NCI-H128 (cell line): ENCODE measurements around the gene P4HA2.

Source experiments
- DNase-seq: peaks from one replicate; lab custom pipeline; 2025; ENCODE audit not compliant: unreplicated experiment; lab: John Stamatoyannopoulos, UW

Gene P4HA2

DNA sequence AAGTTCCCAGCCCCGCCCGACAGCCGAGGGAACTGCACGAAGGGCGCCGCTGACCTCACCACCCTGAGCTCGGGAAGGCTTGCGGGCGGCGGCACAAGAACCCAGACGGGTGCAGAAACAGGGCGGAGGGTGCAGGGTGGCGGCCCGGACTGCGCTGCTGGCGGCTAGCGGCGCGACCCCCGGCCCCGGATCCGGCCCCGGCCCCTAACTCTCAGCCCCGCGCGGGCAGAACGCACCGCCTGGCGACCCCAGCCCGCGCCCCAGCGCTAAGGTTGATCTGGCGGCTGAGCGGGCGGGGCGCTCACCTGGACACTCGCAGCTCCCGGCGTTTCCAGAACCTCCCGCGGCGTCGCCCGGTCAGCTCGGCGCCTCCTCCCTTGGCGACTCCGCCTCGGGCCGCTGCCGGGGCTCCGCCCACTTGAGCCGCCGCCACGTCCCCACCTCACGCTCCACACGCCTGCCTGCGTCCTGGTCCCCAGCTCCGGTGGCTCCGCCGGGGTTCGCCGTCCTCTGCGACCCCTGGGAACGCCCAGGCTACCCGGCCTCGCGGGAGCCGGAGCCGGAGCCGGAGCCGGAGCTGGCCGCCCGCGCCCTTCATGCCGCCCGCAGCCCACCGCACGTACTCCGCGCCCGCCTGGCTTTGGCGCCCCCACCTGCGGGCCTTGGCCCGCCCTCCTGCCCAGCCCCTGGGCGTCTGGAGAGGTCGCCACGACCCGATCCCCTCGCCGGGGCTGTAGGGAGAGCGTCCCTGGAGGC is at the start of gene P4HA2:
P4HA2 (minus strand) TSS at position 369 of the 756 bp plus-strand sequence. CDS start 9,227 bp downstream, outside the sequence.
- DNase-seq: peak; percentile 35

DNA sequence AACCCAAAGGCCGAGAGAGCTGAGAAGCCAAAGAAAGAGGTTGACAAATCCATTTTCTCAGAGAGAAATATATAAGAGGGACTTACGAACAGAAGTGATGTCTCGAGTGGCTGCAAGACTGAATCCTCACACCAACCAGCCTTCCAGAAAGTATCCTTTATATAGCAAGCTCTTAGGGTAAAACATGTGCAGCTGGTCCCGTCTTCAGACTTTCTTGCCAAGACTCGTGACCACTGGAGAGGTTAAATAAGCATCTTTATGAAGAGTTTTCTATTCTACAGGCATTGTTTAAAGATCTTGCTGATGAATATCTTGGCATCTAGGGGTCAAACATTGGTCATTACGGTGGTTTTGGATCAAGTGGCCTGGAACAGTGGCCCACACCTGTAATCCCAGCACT is 49.6 kb upstream of the P4HA2 start:
- DNase-seq: no peak

DNA sequence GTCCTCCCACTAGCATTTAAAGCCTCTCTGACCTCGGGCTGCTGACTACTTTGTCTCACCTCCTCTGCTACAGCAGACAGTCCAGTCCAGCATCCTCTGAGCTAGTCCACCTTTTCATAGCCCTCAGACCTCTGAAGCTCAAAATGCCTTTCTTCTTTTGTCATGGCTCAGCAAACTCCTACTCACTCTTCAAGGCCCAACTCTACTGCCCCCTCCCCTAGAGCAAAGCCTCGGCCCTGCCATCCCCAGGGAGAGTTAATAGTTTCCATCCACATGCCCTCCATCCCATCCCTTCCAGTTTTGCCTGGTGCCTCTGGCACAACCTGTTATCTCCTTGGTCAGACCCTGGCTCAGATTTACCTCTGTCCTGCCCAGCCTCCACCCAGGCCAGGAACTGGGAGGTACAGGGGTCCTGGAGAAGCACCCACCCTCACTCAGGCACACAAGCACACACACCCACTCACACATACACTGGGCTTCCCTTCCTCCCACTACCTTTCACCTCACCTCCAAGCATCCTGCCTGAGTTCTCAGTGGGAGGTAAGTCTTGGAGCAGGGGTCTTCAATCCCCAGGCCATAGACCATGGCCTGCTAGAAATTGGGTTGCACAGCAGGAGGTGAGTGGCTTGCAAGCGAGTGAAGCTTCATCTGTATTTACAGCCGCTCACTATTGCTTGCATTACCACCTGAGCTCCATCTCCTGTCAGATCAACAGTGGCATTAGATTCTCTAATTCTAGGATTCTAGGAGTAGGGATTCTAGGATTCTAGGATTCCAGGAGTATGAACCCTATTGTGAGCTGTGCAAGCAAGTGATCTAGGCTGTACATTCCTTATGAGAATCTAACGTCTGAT is 47.9 kb upstream of the P4HA2 start:
- DNase-seq: no peak

DNA sequence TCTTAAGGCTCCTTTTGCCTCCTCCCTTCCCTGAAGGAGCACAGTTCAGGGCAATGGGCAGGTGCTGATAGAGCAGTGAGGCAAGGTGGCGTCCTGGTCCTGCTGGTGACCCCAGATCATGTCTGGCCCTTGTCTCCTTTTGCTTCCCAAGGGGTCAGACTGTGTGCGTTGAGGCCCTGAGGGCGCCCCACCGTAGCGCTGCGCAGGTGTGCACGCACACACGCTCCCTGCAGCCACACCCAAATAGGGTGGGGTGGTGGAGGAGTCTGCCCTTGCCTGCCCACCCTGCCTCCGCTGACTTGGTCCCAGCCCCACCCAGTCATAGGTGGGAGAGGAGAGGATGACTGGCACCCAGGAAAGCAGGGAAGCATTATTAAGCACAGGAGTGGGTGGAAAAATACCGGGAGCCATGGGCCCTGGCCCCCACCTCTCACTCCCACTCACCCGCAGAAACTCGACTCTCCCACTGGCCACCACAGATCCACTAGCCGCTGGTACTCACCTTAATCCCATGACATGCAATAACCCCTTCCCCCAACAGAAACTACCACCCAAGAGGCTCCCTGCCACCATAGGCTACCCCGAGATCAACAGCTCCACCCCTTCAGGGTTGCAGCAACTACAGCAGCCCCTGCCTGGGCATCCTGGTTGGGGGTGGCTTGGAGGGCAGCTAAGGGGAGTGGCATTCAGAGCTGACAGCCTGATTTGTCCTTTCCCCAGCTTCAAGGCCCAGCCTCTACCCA is 46.6 kb upstream of the P4HA2 start:
- DNase-seq: no peak

DNA sequence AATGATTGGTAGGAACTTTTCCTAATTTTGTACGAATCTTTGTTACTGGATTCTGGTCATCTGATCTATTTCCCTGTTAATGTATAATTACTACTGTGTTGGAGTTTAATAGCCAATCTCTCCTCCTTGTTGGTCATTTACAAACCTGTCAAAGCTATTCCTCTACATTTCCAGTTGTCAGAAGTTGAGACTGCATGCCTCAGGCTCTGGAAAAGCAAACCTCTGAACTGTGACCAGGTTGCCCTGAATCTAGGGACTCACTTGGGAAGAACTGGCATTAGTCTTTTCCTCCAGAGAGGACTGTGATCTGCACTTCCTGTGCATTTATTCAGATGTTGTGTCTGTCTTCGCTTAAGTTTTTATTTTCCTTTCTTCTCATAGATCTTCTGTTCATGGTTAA is 46.0 kb upstream of the P4HA2 start:
- no peak for DNase-seq

DNA sequence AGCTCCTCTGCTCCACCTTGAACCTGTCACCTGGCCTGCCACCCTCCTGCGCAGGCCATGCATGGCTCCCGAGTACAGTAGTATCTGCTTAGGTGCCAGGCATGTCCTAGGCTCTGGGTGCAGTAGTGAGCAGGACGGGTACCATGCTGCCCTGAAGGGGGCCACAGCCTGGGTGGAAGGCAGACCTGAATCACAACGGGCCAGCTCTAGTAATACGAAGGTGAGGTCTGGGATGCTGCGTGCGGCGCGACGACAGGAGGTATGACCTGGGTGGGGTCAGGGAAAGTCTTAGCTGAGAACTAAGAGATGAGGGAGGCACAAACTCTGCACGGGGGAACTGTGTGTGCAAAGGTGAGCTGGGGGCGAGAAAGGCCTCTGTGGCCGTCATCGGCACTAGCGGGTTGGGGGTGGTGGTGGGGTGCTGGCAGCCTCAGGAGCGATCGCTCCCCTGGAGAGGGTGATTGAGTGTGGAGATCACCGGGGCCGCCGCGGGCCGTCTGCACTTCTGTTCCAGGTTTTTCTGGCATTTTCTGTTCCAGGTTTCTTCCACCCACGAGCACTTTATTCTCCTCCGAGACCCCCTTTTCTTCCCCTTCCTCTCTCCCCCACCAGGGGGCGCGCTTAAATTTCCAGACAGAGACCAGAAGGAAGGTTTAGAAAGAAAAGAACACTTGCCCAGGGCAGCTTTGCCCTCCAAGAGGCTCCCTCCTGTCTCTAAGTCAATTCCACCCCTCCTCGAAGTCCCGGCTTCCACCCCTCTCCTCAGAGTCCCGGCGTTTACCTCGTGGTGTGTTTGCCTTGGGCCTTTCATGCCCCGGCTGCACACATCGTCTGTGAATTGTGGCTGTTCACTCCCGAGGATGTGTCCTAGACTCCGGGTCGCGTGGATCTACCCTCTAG is 44.9 kb upstream of the P4HA2 start:
- DNase-seq: peak; percentile 12

DNA sequence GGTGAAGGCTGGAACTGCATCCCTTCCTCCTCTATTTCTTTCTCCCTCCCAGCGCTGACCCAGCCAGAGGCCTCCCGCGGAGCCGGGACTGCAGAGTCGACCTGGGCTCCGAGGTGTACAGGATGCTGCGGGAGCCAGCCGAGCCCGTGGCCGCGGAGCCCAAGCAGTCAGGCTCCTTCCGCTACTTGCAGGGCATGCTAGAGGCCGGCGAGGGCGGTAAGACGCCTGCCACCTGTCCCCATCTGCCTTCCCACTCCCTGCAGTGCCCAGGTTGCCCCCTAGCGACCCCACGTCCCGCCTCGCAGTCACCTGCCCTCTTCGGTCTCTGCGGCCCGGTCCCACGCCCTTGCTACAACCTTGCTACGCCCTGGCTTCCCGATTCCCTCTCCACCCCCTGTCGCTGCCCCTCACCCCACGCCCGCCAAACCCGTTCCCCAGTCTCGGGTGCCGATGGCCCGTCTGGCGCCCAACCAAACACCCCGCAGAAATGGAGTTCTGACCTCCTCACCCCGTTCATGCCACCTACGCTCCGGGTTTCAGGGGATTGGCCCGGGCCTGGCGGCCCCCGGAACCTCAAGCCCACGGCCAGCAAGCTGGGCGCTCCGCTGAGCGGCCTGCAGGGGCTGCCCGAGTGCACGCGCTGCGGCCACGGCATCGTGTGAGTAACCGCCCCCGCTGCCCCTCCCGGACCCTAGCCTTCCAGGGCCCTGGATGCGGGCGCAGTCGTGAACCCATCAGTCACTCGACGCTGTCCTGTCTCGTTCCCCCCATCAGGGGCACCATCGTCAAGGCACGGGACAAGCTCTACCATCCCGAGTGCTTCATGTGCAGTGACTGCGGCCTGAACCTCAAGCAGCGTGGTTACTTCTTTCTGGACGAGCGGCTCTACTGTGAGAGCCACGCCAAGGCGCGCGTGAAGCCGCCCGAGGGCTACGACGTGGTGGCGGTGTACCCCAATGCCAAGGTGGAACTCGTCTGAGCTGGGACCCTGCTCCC is 43.9 kb upstream of the P4HA2 start:
- DNase-seq: no peak

DNA sequence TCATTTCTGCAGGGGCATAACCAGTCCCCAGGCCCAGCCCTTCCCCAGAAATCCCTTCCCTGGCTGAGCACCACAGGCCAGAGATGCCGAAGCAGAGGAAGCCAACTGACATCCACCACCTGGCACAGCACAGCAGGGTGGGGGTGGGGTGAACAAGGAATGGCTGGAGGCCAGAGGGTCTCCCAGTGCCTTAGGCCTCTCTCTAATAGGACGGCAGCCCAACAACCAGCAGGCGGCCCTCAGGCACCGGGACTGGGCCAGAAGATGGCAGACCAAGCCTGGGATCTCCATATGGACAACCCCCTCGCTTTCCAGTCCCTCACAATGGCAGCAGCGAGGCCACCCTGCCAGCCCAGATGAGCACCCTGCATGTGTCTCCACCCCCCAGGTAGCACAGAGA is 43.1 kb upstream of the P4HA2 start:
- no peak for DNase-seq

DNA sequence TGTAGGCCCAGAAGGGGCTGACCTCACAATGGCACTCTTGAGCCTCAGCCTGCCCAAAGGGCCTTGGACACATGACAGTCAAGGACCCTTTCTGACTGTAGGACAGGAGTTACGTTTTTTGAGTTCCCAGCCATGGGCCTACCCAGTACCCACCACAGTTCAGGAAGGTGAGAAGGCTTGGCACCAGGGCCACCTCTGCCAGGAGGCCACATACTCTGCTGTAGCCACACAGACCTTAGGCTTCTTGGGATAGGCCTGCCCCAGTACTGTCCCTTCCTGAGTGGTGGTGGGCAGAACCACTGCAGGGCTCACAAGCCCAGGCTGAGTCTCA is 42.6 kb upstream of the P4HA2 start:
- no peak for DNase-seq

DNA sequence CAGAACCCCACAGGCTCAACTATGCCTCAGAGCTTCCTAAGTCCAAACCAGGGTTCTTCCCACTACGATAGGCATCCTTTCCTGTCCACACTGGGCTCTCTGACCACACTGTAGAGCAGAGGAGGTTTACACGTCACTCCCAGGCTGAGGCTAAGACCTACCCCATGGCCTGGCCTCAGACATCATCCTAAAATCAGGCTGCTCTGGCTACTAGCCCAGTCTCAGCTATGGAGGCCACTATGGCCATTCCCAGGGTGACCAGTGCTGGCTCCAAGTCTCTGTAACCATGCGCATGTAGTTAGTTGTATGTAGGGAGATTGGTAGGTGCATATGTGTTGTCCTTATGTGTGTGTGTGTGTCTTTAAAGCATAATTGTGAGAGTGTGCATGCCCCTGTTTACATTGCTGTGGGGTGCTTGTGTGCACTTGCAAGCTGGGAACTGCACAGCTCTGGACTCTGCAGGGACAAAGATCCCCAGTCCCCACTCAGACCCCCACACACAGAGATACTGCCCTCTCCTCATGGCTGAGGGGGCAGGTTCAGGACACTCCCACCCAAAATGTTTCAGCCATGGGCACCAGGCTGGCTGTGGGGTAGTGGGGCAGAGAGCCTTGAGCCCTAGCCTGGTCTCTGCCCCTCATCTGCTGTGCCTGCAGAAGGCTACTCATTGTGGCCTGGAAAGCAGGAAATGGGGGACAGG is 42.1 kb upstream of the P4HA2 start:
- DNase-seq: no peak

DNA sequence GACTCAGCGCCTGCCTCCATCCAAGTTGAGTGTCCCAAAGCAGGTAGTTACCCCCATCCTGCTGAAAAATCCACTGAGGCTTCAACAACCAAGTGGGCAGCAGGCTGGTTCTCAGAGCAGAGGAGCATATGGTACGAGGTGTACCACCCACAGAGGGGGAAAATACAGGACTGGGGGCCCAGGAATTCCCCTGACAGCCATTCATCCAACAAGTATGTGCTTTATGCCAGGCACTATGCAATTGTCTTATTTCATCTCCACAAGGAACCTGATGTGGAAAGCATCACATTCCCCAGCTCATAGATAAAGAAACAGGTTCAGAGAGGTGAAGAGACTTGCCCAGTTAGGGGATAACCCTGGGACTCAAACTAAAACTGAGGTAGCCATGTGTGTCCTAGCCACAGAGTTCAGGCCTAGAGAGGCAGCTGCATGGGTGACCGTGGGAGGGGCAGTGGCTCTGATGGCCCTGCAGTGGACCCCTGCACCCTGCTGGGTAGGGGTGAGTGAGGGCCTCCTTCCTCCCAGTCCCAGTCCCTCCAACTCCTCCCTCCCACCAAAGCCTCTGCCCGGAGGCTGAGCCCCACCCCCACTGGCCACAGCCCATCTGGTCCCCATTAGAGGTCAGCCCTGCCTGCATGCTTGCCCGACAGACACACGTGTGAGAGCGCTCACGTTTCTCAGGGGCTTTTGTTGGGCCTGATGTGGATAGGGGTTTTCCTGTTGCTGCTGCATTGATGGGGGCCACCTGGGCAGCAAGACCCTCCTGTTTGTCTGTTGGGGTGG is 41.3 kb upstream of the P4HA2 start:
- no peak for DNase-seq

DNA sequence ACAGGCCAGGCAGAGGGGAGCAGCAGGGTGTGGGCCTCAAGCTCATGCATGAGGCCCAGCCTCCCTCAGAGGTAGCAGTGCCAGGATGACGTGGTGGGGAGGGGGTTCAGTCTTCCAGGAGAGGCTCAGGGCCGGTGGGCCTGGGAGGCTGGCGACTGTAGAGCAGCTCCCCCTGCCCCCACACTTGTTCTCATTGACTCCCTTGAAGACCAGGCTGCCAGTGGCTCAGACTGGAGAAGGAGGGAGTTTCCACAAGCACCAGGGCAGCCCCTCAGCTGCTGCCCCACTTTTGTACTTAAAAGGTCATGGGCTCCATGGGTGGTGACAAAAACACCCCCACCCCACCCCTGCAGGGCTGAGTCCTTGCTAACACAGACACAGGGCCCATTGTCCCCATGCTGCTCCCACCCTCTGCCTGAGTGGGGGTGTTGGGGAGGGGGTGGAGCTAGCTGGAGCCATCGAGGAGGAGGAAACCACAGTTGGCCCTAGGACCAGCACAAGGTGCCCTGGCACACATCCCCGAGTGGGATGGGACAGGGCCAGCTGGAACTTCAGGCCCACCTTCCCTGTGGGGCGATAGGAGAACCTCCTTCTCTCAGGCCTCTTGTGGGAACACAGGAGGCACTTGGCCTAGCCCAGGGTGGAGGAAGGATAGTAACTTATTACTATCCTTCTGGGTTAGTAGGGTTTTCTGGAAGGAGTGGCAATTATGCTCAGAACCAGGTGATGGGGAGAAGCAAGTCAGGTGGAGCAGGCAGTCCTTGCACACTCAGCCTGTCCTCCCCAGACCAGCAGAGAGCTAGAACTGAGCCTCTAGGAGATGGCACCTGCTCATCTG is 40.5 kb upstream of the P4HA2 start:
- DNase-seq: no peak

DNA sequence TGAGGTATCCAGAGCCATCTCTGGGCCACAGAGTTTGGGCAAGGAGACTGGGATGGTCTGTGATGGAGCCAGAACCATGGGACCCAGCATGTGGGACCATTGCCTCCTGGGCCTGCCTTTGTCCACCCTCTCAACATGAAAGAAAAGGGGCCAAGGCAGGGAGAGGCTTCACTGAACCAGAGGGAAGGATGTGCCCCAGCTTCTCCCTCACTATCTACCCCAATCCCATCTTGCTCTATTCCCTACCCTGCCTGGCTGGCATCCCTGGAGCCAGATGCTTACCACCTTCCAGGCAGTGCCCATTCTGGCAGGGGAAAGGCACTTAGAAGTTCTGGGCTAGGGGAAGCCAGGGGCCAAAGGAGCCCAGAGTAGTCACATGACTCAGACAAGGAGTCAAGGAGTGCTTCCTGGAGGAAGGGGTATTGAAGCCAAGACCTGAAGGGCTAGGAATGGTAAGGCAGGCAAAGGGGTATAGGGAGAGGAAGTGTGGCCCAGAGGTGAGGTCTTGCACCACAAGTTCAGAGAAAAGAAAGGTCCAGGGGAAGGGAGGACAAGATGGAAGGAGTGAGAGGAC is 39.6 kb upstream of the P4HA2 start:
- no peak for DNase-seq

DNA sequence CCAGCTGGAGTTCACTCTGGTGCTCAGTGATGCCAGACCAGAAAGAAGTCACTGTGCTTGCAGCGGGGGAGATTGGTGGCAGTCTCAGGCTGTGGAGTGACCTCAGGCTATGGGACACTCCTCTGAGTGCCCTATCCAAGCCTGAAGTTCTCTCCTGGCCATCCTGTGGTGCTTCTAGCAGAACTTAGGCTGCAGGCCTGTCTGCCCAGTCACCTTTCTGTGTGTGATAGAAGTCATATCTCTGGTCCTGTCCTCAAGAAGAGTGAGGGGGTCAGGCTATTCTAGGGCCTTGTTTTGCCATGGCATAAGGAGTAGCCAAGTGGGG is 39.1 kb upstream of the P4HA2 start:
- no peak for DNase-seq

DNA sequence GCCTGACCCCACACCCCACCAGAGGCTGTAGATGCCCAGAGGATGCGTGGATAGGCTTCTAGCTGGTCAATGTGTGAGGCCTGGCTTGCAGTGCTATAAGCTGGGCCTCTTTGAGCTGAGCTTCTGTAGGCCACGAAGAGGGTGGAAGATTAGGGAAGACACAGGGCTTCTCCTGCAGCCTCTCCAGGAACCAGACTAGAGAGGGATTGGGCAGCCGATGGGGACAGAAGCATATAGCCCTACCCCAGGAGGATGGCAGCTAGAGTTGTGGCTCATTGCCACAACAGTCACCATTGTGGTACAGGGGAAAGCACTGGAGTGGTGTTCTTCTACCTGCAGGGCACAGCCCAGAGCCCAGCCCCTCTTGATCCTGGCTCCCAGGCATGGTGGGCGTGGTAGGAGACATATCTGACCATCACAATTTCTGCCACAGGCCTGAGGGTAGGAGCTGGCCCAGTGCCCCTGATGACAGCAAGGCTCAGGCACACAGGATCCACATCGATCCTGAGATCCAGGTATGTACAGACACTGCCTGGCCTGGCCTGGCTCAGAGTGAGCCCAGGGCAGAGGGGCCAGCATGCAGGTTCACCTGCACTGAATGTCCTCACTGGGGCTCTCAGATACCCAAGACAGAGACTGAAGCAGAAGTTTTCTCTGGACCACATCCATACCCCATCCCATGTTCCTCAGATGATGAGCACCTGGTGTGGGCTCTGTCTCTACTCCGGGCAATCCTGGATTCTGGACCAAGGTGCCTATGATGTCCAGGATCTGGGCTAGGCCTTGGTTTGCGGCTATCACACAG is 38.6 kb upstream of the P4HA2 start:
- DNase-seq: no peak

DNA sequence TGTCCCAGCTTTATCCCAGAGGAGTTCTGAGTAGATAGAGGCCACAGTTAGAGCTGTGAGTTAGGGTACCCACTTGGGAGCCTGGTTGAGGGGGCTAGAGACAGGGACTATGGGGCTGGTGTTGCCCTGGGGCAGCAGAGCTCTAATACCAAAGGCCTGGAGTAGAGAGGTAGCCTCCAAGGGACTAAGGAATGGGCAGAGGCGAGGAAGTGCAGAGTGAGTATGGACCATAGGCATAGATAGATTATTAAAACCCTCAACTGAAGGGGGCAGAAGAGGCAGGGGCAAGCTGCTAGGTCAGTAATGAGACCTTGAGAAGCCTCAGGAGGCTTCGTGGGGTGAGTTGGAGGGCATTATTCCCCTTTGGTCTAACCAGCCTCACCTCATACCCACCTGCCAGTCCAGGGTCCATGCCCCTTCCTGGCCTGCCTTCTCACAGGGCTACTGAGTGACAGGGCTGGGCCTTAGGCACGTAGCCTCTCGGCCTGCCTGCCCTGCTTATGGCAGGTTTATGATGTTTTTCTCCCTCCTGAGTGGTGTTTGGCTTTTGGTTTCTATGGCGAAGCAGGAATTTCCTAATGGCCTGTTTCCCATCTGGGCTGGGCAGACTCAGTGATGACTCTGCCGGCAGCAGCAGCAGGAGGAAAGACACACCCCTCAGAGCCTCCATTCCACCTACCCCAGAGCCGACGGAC is 37.8 kb upstream of the P4HA2 start:
- no peak for DNase-seq
